ENCODE measurements around the gene CAB39L. TPM values are rescaled to one million over a fixed set of nuclear protein-coding genes. Genes with fewer than 3 reads are reported as not detected.

CAB39L gene
- total RNA-seq, 1 experiment from 2014 or later: 3.2 TPM

- Mint-ChIP-seq H3K27ac (ENCODE audit: unreplicated experiment) (peak overlapping the region; percentile 64), H3K27me3 (ENCODE audit: unreplicated experiment) (no peaks in the 10 kb centered on the region), H3K4me3 (ENCODE audit: low read depth, unreplicated experiment) (no peak overlapping the region), H3K36me3 (ENCODE audit: insufficient read depth, unreplicated experiment) (no peaks in the 10 kb centered on the region), H3K4me1 (ENCODE audit: low read depth, unreplicated experiment) (peaks cover 43% of the 10 kb centered on the region), H3K9me3 (ENCODE audit: low read depth, unreplicated experiment) (no peaks in the 10 kb centered on the region)
- no TSS peak for BruUV-seq (replicated peaks)
- peak; percentile 41 for DNase-seq
- CTCF ChIA-PET: interaction anchor here (0.7 kb wide), 1 partner anchor 306 kb away, joined by 5 read pairs; no protein-coding TSS in a partner anchor
- TF ChIP-seq CTCF (IDR thresholded peaks at IDR 0.05; ENCODE audit: unreplicated experiment): peak; percentile 45
- intact Hi-C loops (cut with micrococcal nuclease; ENCODE audit: unreplicated experiment): loop anchor here (1.0 to 2.0 kb wide), 3 partner anchors 136 to 306 kb away; partner anchors contain the start of gene PHF11
Measured at GRCh38 chr13:49300739-49301589, 142.9 kb downstream of the CAB39L start.

- Mint-ChIP-seq H3K27me3 (ENCODE audit: unreplicated experiment) (no peaks in the 10 kb centered on the region), H3K36me3 (ENCODE audit: insufficient read depth, unreplicated experiment) (no peaks in the 10 kb centered on the region), H3K4me1 (ENCODE audit: low read depth, unreplicated experiment) (peaks cover 43% of the 10 kb centered on the region), H3K9me3 (ENCODE audit: low read depth, unreplicated experiment) (no peaks in the 10 kb centered on the region), H3K4me3 (ENCODE audit: low read depth, unreplicated experiment) (no peak overlapping the region), H3K27ac (ENCODE audit: unreplicated experiment) (no peak overlapping the region)
- CTCF ChIA-PET: no interaction called here
- no peak for TF ChIP-seq CTCF (IDR thresholded peaks at IDR 0.05; ENCODE audit: unreplicated experiment)
- intact Hi-C loops (cut with micrococcal nuclease; ENCODE audit: unreplicated experiment): loop anchor here (2.0 kb wide), 1 partner anchor 195 kb away; the partner anchor contains the start of gene PHF11
- no peak for DNase-seq
- no TSS peak for BruUV-seq (replicated peaks)
Measured at GRCh38 chr13:49300276-49300675, 143.6 kb downstream of the CAB39L start.

GRCh38 chr13:49298903-49299605 lies 144.8 kb downstream of the CAB39L start:
- H3K9me3 Mint-ChIP-seq (ENCODE audit: low read depth, unreplicated experiment): no peaks in the 10 kb centered on the region

More at GRCh38 chr13:49298903-49299605, 144.8 kb downstream of the CAB39L start:
- Mint-ChIP-seq H3K36me3 (ENCODE audit: insufficient read depth, unreplicated experiment) (no peaks in the 10 kb centered on the region), H3K4me3 (ENCODE audit: low read depth, unreplicated experiment) (no peak overlapping the region), H3K4me1 (ENCODE audit: low read depth, unreplicated experiment) (peaks cover 43% of the 10 kb centered on the region), H3K27ac (ENCODE audit: unreplicated experiment) (no peak overlapping the region), H3K27me3 (ENCODE audit: unreplicated experiment) (no peaks in the 10 kb centered on the region)
- no peak for TF ChIP-seq CTCF (IDR thresholded peaks at IDR 0.05; ENCODE audit: unreplicated experiment)
- intact Hi-C loops (cut with micrococcal nuclease; ENCODE audit: unreplicated experiment): no loop called here
- peak; percentile 30 for DNase-seq
- BruUV-seq (replicated peaks): no TSS peak
- CTCF ChIA-PET: interaction anchor here (0.5 kb wide), 1 partner anchor 83 kb away, joined by 3 read pairs; no protein-coding TSS in a partner anchor
